HG02885 (cell line): ENCODE measurements around the gene MAMDC4.
A peak's percentile ranks its signal among the peaks of the same experiment; 100 is the strongest.

Experiments
- ATAC-seq: cut with Tn5 transposase; IDR thresholded peaks from one replicate; pipeline ENCODE4 v1.9.1; 2021; ENCODE audit warnings: mild to moderate bottlenecking; ENCODE audit not compliant: unreplicated experiment, poor library complexity

The MAMDC4 gene

GRCh38 chr9:136885950-136886578 lies 33.9 kb downstream of the MAMDC4 start, which contains the start of gene TRAF2:
Gene TRAF2, plus strand, starts transcription at chr9:136886516. Its CDS starts 12,225 bp downstream, at chr9:136898741.
- peak; percentile 87 for ATAC-seq

GRCh38 chr9:136886610-136887597 lies 34.8 kb downstream of the MAMDC4 start:
- peak; percentile 39 for ATAC-seq

DNA sequence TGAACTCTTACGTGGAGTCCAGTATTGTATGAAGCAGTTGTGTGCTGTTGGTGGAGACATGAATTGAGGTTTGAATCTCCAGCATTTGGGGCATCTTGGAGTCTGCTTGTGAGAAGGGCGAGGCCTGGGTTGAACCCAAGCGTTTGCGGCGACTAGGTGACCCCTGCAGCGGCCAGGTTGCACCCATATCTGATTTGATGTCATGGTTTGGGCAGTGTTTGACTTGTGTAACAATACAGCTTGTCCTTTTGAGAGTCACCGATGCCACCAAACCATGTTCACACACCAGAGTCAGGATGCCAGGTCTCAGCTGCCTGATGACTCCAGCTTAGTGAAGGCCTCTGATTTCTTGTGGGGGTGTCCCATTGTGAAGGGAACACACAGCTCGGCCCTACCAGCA lies 36.3 kb downstream of the MAMDC4 start:
- ATAC-seq, result no peak

DNA sequence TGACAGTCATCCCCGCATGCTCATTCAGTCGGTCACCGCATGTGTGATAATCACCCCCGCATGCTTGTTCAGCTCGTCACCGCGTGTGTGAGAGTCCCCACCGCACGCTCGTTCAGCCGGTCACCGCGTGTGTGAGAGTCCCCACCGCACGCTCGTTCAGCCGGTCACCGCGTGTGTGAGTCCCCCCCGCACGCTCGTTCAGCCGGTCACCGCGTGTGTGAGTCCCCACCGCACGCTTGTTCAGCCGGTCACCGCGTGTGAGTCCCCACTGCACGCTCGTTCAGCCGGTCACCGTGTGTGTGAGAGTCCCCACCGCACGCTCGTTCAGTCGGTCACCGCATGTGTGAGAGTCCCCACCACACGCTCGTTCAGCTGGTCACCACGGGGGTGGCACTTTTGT lies 37.7 kb downstream of the MAMDC4 start:
- ATAC-seq, result no peak

- ATAC-seq, result no peak
Observed at GRCh38 chr9:136890661-136891060, 38.5 kb downstream of the MAMDC4 start.

DNA sequence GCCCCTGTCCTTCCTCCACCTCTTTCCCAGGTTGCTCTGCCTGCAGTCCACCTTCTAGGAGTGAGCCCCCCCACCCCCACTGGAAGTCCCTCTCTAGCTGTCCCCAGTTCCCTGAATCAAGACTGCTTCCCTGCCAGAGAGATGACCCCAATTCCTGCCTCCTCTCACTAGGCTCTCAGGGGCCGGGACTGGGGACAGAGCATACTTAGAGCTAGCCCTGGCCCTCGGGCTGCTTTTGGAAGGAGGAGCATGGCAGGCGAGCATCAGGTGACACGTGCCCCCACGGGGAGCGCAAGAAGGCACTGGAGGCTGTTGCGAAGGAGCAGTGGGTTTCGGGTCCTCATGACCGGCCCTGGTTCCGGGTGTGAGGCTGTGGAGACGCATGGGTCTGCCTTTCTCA lies 43.9 kb downstream of the MAMDC4 start:
- ATAC-seq, result no peak

DNA sequence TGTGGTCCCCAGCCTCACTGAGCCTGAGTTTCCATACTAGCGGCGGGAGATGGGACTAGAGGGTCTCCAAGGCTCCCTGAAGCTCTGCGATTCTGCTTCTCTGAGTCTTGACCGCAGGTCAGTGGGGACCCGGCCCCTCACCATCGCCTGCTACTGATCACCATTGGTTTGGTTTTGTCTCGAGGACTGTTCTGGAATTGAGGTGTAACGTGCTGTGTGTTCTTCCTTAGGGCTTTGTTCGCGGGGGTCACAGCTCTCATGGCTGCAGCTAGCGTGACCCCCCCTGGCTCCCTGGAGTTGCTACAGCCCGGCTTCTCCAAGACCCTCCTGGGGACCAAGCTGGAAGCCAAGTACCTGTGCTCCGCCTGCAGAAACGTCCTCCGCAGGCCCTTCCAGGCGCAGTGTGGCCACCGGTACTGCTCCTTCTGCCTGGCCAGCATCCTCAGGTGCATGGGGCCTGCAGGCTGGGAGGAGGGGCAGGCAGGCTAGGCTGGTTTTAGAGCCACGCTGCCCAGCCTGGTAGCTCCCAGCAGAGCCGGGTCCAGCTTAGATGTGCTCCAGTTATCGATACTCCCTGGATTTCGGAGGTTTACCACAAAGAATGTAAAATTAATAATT lies 46.4 kb downstream of the MAMDC4 start:
- ATAC-seq, result no peak

DNA sequence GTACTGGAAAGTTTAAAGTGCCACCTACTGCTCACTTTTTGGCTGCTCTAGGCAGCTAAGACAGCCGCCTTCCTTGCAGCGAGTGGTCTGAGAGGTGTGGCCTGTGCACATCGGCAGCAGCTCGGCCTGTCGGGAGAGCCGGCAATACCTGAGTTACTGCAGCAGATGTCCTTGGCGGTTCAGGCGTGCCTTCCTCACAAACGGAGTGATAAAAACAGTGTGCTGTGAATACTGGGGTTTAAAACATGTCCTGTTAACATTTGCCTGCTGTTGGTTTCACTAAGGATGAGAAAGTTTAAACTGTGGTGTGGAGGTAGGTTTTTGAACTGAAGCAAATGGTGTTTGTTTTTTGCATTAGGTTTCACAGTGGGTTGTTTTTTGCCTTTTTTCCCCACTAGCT lies 47.0 kb downstream of the MAMDC4 start:
- ATAC-seq, result peak; percentile 42

DNA sequence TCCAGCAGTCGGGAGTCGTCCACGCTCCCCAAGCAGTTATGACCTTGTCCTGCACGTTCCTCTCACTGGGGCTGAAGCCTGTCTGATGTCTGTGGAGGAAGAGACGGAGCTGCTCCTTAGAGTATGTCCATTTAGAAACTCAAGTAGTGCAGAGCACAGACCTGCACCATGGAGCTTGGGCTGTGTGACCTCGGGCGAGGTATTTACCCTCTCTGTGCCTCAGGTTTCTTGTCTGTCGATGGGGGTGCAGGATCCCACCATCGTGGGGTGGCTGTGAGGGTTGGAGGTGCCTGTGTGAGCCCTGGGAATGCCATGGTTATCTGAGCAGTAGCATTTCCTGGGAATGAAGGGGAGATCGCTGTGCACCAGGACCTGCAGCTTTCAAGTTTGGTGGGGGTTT lies 48.4 kb downstream of the MAMDC4 start:
- no peak for ATAC-seq

- ATAC-seq, result no peak
Observed at GRCh38 chr9:136900988-136901515, 48.9 kb downstream of the MAMDC4 start.

DNA sequence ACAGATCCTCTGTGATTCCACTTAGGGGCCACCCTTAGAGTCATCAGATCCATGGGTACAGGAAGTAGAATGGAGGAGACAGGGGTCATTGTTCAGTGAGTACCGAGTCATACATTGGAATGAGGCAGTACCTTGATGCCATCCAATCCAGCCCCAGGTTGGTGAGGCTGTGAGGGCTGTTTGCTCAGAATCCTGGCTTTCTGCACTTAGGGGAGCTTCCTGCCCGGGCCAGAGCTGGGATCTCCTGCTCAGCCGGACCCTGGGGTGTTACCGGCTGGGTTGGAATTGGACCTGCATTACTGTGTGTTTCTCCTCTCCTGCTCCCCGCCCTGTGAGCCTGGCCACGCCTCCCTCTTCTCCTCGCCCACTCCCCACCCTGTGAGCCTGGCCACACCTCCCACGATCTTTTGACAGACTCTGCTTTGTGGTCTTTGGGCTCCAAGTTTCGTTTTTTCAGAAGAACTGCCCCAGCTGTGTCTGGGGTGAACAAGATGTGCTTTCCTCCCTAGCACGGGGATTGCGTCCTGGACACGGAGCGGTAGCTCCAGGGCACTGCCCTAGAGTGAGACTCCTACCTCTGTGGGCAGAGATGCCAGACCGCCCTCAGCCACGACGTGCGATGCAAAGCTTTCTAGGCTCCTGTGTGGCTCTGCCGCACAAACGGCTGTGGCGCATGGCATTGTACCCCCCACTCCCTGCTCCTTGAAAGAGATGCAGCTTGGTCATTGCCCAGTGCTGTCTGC lies 49.5 kb downstream of the MAMDC4 start:
- peak; percentile 48 for ATAC-seq

DNA sequence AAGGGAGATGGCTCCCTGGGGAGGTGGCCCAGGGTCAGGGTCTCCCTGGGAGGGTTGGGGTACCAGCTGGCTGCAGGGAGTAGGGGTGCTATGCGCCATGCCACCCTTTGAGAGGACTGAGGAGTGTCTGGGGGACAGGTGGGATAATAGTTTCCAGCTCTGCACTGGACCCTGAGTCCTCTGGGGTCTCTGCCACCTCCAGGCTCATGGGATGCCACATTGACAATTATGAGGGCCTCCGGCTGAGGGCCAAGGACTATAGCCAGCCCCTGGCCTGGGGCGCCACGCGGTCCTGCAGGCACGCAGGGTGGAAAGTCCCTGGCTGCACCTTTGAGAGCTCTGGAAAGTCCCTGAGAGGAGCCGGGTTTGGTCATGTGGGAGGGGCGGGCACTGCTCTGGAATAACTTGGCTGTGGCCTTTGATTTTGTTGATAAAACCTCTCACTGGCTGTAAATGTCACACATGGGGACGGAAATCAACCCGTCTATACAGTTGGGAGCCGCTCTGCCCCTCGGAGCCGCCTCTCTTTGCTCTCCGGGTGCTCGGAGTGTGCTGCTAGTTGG lies 50.2 kb downstream of the MAMDC4 start:
- ATAC-seq, result peak; percentile 64

GRCh38 chr9:136903041-136903554 lies 51.0 kb downstream of the MAMDC4 start:
- no peak for ATAC-seq

GRCh38 chr9:136906266-136906665 lies 54.1 kb downstream of the MAMDC4 start:
- no peak for ATAC-seq

GRCh38 chr9:136907011-136907914 lies 55.1 kb downstream of the MAMDC4 start:
- no peak for ATAC-seq
